Stimulated activated CD4-positive, alpha-beta T cell treated with anti-CD3 and anti-CD28 coated beads, Interleukin-2, amount 100 ng/mL, for 4 hours (primary cell): ENCODE measurements around the gene DENND1A.
"Not testable (repeated sequence)": the region's sequence is repeated elsewhere in the genome, so short reads cannot be mapped to it uniquely, and the experiment has no call there.

Experiments
- DNase-seq: peaks from one replicate; pipeline ENCODE4 v3.0.0-alpha.2; 2020; ENCODE audit warnings: low read depth

DENND1A gene, protein sequence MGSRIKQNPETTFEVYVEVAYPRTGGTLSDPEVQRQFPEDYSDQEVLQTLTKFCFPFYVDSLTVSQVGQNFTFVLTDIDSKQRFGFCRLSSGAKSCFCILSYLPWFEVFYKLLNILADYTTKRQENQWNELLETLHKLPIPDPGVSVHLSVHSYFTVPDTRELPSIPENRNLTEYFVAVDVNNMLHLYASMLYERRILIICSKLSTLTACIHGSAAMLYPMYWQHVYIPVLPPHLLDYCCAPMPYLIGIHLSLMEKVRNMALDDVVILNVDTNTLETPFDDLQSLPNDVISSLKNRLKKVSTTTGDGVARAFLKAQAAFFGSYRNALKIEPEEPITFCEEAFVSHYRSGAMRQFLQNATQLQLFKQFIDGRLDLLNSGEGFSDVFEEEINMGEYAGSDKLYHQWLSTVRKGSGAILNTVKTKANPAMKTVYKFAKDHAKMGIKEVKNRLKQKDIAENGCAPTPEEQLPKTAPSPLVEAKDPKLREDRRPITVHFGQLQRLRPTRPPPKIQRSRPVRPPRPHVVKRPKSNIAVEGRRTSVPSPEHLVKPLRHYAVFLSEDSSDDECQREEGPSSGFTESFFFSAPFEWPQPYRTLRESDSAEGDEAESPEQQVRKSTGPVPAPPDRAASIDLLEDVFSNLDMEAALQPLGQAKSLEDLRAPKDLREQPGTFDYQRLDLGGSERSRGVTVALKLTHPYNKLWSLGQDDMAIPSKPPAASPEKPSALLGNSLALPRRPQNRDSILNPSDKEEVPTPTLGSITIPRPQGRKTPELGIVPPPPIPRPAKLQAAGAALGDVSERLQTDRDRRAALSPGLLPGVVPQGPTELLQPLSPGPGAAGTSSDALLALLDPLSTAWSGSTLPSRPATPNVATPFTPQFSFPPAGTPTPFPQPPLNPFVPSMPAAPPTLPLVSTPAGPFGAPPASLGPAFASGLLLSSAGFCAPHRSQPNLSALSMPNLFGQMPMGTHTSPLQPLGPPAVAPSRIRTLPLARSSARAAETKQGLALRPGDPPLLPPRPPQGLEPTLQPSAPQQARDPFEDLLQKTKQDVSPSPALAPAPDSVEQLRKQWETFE

GRCh38 chr9:123929870-123930831, at the start of gene DENND1A:
DENND1A (minus strand) TSS chr9:123930126; CDS start chr9:123929905, 221 bp downstream.
- peak; percentile 85 for DNase-seq

- DNase-seq = no peak
These were observed 49.1 kb upstream of the DENND1A start for GRCh38 chr9:123978981-123979380.

GRCh38 chr9:123976579-123976978, 46.7 kb upstream of the DENND1A start:
- DNase-seq = not testable (repeated sequence)

DNA sequence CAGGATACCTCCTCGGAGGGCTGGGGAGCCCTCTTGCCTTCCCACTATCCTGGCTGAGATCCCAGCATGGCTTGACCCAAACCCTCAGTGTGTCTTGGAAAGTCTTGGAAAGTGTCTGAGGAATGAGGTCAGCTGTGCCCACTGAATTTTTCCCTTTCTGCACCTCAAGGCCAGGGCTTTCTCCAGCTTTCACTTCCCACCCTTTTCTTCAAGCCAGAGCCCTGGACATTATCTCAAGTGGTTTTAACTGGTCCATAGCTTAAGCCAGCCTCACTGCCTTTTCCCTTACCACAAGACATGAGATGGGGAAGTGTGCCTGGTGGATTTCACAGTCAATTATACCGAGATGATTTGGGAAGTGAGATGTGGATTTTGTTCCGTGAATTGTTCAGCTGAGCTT, 45.9 kb upstream of the DENND1A start:
- DNase-seq = no peak

DNA sequence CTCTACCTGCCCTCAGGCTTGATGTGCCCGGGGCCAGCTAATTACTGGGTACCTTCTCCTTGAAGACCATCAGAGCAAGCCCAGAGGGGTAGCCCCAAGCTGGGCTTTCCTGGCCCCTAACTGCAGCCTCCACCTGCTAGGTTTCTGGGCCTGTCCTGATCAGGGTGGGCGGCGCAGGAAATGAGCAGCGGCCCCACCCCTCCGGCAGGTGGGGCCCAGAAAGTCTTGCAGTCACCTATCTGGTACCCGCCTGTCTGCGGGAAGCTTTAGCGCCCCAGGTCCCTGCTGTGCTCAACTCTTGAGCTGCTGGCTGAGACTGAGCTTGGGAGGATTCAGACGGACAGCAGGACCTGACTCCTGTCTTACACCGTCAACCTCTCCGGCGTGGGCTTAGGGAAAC, 44.5 kb upstream of the DENND1A start:
- no peak for DNase-seq

GRCh38 chr9:123973590-123974223, 43.8 kb upstream of the DENND1A start:
- no peak for DNase-seq

GRCh38 chr9:123972618-123973017, 42.7 kb upstream of the DENND1A start:
- DNase-seq = no peak

DNA sequence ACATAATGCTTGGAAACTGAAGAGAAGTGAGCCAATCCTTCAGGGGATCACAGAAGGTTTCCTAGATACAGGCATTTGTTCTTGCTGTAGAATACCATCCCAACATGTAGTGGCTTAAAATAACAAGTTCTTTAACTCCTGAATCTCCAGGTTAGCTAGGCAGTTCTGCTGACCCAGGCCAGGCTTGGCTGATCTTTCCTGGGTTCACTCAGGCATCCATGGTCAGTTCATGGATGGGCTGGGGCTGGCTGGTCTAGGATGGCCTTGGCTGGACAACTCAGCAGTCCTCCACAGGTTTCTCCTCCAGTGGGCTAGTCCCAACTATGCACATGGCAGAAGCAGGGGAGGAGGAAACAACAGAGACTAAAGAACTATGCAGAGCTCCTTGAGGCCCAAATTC, 37.4 kb upstream of the DENND1A start:
- no peak for DNase-seq

DNA sequence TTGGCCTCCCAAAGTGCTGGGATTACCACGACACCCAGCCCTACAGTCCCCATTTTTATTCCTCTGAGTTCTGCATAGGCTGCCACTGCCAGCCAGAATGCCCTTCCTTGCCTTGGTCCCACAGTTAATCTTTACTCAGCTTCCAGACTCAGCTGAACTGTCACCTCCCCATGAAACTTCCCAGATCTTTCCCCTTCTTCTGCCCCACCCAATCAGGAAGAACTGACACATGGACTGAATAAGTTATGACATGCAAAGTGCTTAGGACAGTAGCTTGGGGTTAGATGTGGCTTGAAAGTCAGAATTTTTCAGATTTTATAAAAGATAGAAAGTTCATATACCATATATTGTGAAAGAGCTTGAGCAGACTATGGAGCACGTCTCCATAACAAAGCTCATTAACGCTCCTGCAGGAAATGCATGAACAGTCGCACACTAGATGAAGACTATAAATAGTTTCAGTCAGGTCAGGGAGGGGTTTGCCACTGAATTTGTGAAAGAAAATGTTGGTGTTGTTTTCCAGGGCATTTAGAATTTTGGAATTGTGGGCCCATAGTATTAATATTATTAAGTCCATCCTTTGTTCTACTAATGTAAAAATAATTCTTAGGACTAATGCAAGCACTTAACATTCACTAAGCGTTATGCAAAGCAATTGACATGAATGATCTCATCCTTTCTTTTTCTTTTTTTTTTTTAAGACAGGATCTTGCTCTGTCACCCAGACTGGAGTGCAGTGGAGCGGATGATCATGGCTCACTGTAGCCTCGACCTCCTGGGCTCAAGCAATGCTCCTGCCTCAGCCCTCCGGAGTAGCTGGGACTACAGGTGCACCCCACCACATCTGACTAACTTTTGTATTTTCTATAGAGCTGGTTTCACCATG, 36.1 kb upstream of the DENND1A start:
- DNase-seq = no peak

GRCh38 chr9:123964761-123965160, 34.8 kb upstream of the DENND1A start:
- no peak for DNase-seq

DNA sequence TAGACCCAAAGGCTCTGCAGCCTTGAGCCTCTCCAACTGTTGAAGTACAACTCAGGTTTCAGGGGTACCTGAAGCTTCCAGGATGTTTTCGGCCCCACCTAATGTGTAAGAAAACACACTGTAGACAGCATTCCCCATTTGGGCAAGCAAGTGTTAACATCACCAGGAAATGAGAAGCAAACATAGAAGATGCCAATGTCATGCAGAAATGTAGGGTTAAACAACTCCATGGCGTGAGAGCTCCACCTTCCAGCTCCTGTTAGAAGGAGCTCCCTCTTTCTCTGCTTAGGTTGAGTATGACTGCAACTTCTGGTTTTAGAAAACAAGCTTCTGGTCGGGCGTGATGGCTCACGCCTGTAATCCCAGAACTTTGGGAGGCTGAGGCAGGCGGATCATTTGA, 31.0 kb upstream of the DENND1A start:
- DNase-seq = no peak

DNA sequence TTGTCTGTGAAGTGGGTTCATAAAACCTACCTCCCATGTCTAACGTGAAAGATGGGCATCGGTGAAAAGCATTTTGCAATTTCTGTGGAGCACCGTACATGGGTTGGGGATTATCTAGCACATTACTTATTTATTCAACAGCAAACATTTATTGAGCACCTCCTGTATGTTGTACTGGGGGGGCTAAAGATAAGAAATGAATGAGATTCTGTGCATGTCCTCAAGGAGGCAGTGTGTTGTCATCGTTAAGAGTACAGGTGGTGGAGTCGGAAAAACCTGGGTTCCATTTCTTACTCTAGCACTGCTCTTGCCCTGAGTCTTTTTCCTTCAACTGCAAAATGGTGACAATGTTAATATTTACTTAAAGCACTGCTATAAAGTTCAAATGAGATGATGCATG, 30.4 kb upstream of the DENND1A start:
- no peak for DNase-seq

GRCh38 chr9:123959787-123960186, 29.9 kb upstream of the DENND1A start:
- no peak for DNase-seq

DNA sequence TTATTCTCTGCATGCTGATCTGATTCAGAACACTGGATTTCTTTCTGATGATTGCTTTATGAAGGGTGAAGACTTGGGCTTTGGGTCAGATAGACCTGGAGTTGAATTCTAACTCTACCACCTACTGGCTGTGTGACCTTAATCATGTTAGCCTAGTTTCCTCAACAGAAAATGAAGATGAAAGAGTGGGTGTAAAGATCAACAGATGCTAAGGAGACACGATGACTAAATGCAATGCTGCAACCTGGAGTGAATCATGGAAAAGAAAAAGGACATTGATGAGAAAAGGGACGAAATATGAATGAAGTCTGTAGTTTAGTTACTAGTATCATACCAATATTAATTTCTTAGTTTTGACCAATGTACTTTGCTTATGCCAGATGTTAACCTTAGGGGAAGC, 27.8 kb upstream of the DENND1A start:
- no peak for DNase-seq

- DNase-seq = no peak
These were observed 27.3 kb upstream of the DENND1A start for GRCh38 chr9:123957168-123957721.

- no peak for DNase-seq
These were observed 25.7 kb upstream of the DENND1A start for GRCh38 chr9:123955637-123956036.

DNA sequence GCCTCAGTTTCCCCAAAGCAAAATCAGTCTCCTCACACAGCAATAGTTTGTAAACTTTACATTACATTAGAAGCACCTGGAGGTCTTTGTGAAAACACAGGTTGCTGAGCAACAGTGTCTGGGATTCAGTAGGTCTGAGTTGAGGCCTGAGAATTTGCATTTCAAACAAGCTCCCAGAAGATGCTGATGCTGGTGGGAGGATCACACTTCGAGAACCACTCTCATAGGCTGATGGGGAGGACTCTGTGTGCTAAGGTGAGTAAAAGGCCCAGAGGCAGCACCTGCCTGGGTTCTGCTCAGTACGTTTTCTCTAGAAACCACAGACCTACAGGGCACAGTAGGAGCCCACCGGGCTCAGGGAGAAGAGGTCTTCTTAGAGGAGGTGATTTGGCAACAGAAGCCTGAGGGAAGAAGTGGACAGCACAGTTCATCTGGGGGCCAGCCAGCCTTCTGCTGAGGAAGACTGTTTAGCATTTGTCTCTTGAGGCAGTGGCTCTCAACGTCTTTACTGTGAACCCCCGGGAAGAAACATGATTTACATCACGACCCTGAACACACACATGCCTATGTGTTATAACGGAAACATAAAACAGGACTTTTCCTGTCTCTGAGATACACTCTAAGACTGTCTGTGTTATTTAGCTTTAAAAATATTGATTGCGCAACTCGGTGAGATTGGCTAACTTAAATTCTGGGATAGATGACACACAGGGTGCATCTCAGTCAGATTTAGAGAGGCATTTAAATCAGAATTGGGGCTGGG, 24.8 kb upstream of the DENND1A start:
- DNase-seq = no peak

GRCh38 chr9:123952641-123953495, 22.9 kb upstream of the DENND1A start:
- no peak for DNase-seq
